GM18505 (cell line): ENCODE data around the gene ARHGEF12.

ENCODE experiments used
- ATAC-seq: cut with Tn5 transposase; IDR thresholded peaks from one replicate; pipeline ENCODE4 v1.9.1; 2021; ENCODE audit not compliant: unreplicated experiment
- POLR2A ChIP-seq: IDR thresholded peaks from 4 replicates; pipeline ENCODE4 v1.6.1; 2011; ENCODE audit warnings: borderline replicate concordance; ENCODE audit not compliant: insufficient read depth, insufficient read length; ENCODE audit errors: extremely low read depth

The ARHGEF12 gene

GRCh38 chr11:120376547-120377182, 40.5 kb downstream of the ARHGEF12 start:
- TF ChIP-seq POLR2A: no peak
- ATAC-seq: no peak

GRCh38 chr11:120378474-120378873, 42.3 kb downstream of the ARHGEF12 start:
- ATAC-seq: no peak
- no peak for TF ChIP-seq POLR2A

- ATAC-seq: no peak
- TF ChIP-seq POLR2A: no peak
Observed at GRCh38 chr11:120381401-120381800, 45.2 kb downstream of the ARHGEF12 start.

- no peak for TF ChIP-seq POLR2A
- no peak for ATAC-seq
Observed at GRCh38 chr11:120383518-120384155, 47.4 kb downstream of the ARHGEF12 start.

- no peak for TF ChIP-seq POLR2A
- no peak for ATAC-seq
Observed at GRCh38 chr11:120384476-120384875, 48.3 kb downstream of the ARHGEF12 start.

DNA sequence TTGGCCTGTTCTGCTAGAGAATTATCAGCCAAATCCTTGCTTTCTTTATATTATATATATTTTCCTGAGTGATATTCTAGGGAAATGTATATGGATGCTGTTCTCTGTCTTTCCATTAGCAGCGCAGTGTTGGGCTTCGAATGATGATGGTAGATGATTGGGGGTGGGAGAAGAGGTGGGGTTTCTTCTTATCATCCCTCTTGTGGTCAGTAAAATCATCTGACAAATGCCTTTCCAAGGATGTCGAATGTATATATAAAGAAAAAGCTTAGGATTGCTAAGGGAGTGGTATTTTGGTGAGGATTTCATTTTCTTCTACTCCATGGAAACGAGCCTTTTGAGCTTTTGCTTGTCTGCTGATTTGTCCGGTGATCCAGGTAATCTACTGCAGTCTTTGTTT, 48.9 kb downstream of the ARHGEF12 start:
- TF ChIP-seq POLR2A: no peak
- no peak for ATAC-seq

- TF ChIP-seq POLR2A: no peak
- no peak for ATAC-seq
Observed at GRCh38 chr11:120385655-120386054, 49.4 kb downstream of the ARHGEF12 start.

- no peak for ATAC-seq
- TF ChIP-seq POLR2A: no peak
Observed at GRCh38 chr11:120386318-120386717, 50.1 kb downstream of the ARHGEF12 start.

DNA sequence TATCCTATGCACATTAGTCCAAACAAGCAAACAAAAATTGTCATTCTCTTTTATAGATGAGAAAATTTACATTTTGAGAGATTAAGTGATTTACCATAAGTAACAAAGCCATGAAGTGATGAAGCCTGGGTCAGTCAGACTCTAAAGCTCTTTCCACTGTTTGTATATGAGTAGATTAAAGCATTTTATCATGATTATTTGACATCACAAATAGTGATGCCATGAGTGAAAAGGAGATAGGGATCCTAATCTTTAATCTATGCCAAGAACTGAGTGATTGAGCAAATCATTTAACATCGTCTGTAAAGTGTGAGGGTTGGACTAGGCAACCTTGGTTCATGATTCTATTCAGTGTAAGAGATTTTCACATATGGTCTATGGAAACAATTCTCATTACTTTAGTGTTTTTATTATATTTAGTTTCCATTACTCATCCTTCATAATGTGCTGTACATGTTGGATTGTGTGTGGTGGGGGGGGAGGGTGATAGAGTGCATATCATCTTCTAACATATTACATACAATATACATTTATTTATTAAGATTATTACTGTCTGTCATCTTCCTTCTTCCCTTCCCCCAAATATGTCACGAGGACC, 50.7 kb downstream of the ARHGEF12 start:
- no peak for TF ChIP-seq POLR2A
- ATAC-seq: no peak

GRCh38 chr11:120388261-120388660, 52.0 kb downstream of the ARHGEF12 start:
- ATAC-seq: no peak
- no peak for TF ChIP-seq POLR2A

DNA sequence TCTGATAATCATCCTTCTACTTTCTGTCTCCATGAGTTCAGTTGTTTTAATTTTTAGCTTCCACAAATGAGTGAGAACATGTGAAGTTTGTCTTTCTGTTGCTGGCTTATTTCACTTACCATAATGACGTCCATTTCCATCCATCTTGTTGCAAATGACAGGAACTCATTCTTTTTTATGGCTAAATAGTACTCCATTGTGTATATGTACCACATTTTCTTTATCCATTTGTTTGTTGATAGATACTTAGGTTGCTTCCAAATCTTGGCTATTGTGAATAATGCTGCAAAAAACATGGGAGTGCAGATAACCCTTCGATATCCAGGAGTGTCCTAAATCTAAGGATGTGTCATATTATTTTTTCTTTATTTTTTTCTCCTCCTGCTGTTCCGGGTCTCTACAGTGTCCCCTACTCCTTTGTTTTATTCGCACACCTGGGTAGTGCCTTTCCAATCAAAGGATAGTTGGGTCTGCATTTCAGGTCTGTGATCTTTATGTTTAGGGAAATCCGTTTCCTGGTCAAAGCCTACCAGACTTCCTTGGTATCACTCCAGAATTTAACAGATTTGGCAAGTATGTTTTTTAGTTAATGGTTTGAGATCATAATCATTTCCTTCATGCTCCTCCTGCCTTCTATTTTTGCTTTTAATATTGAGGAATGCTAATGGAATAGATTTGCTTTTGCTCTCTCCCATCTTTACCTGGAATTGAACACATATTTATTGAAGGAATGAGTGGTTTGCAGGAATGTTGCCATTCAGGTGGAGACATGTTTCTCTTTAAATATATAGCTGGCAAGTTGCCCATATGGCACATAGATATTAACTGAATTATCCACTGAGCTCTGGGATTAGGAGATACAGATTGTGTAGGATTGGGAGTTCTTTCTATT, 53.7 kb downstream of the ARHGEF12 start:
- ATAC-seq: no peak
- no peak for TF ChIP-seq POLR2A

DNA sequence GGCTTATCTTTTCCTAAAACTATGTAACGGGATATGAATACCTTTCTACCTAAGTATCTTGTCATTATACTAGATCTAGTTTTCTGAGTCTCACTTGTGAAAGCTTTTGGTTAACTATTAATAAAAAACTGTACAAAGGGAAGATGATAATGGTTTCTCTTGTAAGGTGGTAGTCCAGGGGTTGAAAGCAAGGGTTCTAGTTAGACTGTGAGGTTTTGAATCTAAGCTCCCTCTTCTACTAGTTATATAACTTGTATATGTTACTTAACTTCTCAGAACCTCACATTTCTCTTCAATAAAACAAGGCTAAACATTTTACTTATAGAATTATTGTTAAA, 54.3 kb downstream of the ARHGEF12 start:
- no peak for TF ChIP-seq POLR2A
- no peak for ATAC-seq

DNA sequence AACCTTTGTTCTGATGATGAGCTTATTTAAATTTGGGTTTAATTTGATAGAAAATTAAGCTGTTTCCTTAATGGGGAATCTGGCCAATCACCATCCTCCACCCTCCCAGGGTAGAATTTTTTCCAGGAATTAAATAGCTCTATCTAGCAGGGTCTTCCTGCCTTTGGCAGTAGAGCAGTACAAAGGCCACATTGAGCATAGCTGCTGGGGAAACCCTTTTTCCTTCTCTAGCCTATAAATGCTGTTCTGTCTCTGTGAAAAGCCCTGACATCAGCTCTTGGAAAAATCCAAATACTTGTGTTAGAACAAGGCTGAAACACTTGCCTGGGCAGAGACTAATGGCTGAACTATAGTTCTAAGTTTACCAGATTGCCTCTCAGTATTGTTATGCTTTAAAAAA, 55.1 kb downstream of the ARHGEF12 start:
- TF ChIP-seq POLR2A: no peak

More for the DNA sequence above, 55.1 kb downstream of the ARHGEF12 start:
- ATAC-seq: no peak
